ENCODE measurements around the gene NR0B2. TPM values are rescaled to one million over a fixed set of nuclear protein-coding genes. Genes with fewer than 3 reads are reported as not detected.

NR0B2 gene
- total and polyA plus RNA-seq, 2 of the 13 experiments (the other 11 are each of a cell fraction or from before 2014, with no cell fraction given), result 72.5 to 133 TPM

- no peak for TF ChIP-seq ZXDC (CRISPR knock-in tag; IDR thresholded peaks at IDR 0.05)
- TF ChIP-seq TCF7L2 (IDR thresholded peaks at IDR 0.05; ENCODE audit: low read depth, low read length), result no peak
- TF ChIP-seq THAP8 (CRISPR knock-in tag; IDR thresholded peaks at IDR 0.05; ENCODE audit: borderline replicate concordance), result no peak
- no peak for TF ChIP-seq ZNF317 (CRISPR knock-in tag; IDR thresholded peaks at IDR 0.05)
- no peak for TF ChIP-seq PAF1 (CRISPR knock-in tag; IDR thresholded peaks at IDR 0.05)
- peak; percentile 48; the same call in 1 of the 2 replicates for TF ChIP-seq MIER2 (CRISPR knock-in tag; IDR thresholded peaks at IDR 0.05)
- no peak for TF ChIP-seq ZNF256 (CRISPR knock-in tag; conservative IDR thresholded peaks at IDR 0.05)
- TF ChIP-seq MYC (CRISPR knock-in tag; IDR thresholded peaks at IDR 0.05; ENCODE audit: borderline replicate concordance), result peak; percentile 75; the same call in 1 of the 2 replicates
- TF ChIP-seq BCLAF1 (IDR thresholded peaks at IDR 0.05), result no peak
- no peak; the same call in 1 of the 2 replicates for TF ChIP-seq ZNF710 (CRISPR knock-in tag; IDR thresholded peaks at IDR 0.05; ENCODE audit: borderline replicate concordance)
- TF ChIP-seq SIN3A (IDR thresholded peaks at IDR 0.05; ENCODE audit: borderline replicate concordance, low read depth, low read length), result peak; percentile 97
- TF ChIP-seq SP1 (IDR thresholded peaks at IDR 0.05), result peak; percentile 82; the same call in 1 of the 2 replicates
- TF ChIP-seq SP1 (CRISPR knock-in tag; IDR thresholded peaks at IDR 0.05), result peak; percentile 36; the same call in 1 of the 2 replicates
- no peak; the same call in 1 of the 2 replicates for TF ChIP-seq ZNF503 (CRISPR knock-in tag; IDR thresholded peaks at IDR 0.05)
- TF ChIP-seq MBNL3 (CRISPR knock-in tag; conservative IDR thresholded peaks at IDR 0.05), result no peak
Observed at GRCh38 chr1:26900001-26900814, 13.6 kb downstream of the NR0B2 start, which contains the start of gene GPATCH3 (continued).

Measured in HepG2 (cell line).